K562 (cell line): ENCODE measurements around the gene CLHC1. TPM values are rescaled to one million over a fixed set of nuclear protein-coding genes. Genes with fewer than 3 reads are reported as not detected.
A peak's percentile ranks its signal among the peaks of the same experiment; 100 is the strongest.

Experiments used
- BRD4 ChIP-seq: fragments of 200-600 bp; sonication (generic); IDR thresholded peaks from 2 replicates; pipeline ENCODE4 v1.6.1; 2017; ENCODE audit warnings: inconsistent platforms
- BRF1 ChIP-seq: IDR thresholded peaks from 3 replicates; pipeline ENCODE4 v1.6.1; 2011; ENCODE audit warnings: borderline replicate concordance, mild to moderate bottlenecking; ENCODE audit not compliant: insufficient read length; ENCODE audit errors: extremely low read depth
- CHD1 ChIP-seq: fragments of 200-600 bp; sonication (generic); IDR thresholded peaks from one replicate; pipeline ENCODE4 v1.6.1; 2012; ENCODE audit warnings: mild to moderate bottlenecking, moderate library complexity, low read length, inconsistent platforms
- ETS2 ChIP-seq: IDR thresholded peaks from 2 replicates; pipeline ENCODE4 v1.6.1; 2016; ENCODE audit warnings: borderline replicate concordance, missing genetic modification characterization, mild to moderate bottlenecking, moderate library complexity, missing compliant biosample characterization; ENCODE audit not compliant: poor library complexity, severe bottlenecking
- HNRNPLL ChIP-seq: fragments of 200-400 bp; formaldehyde crosslinking; IDR thresholded peaks from 2 replicates; pipeline ENCODE4 v1.6.1; 2017; ENCODE audit warnings: low read length, low read depth, mild to moderate bottlenecking; ENCODE audit not compliant: poor library complexity, severe bottlenecking
- KDM4B ChIP-seq, 2 experiments: fragments of 450-650 bp in 1 of 2; sonication (generic) in 1 of 2; IDR thresholded peaks; 2 replicates each; pipeline ENCODE4 v1.6.1; 2016 to 2017; ENCODE audit warnings: borderline replicate concordance in 2 of 2, antibody characterized with exemption in 1 of 2, low read depth in 1 of 2, mild to moderate bottlenecking in 1 of 2
- LEF1 ChIP-seq: fragments of 450-650 bp; IDR thresholded peaks from 2 replicates; pipeline ENCODE4 v1.6.1; 2016; ENCODE audit warnings: mild to moderate bottlenecking
- MAZ ChIP-seq, 2 experiments: fragments of 450-650 bp in 1 of 2; sonication (generic) in 1 of 2; formaldehyde crosslinking; IDR thresholded peaks in 1 of 2; conservative IDR thresholded peaks in 1 of 2; 2 replicates each; pipeline versions ENCODE4 v1.4.0 to v1.5.0; 2020; ENCODE audit warnings: mild to moderate bottlenecking in 1 of 2, missing genetic modification reagents in 1 of 2
- MCM3 ChIP-seq: fragments of 450-650 bp; IDR thresholded peaks from 2 replicates; pipeline ENCODE4 v1.6.1; 2016
- NFE2 ChIP-seq: IDR thresholded peaks from 2 replicates; pipeline ENCODE4 v1.6.1; 2014; ENCODE audit warnings: antibody characterized with exemption, low read depth
- ZEB2 ChIP-seq: fragments of 450-650 bp; IDR thresholded peaks from 2 replicates; pipeline ENCODE4 v1.6.1; 2016
- ZNF253 ChIP-seq: fragments of 250-450 bp; sonication (Bioruptor Pico); conservative IDR thresholded peaks from 2 replicates; pipeline ENCODE4 v1.6.1; 2021; ENCODE audit warnings: mild to moderate bottlenecking
- ZNF79 ChIP-seq: fragments of 250-450 bp; sonication (Bioruptor Pico); IDR thresholded peaks from 2 replicates; pipeline ENCODE4 v1.4.0; 2020; ENCODE audit warnings: low read depth, mild to moderate bottlenecking, moderate library complexity
- polyA plus RNA-seq, 8 experiments: library from polyadenylated mRNA; depleted of rRNA in 4 of 8; stranded (reverse) in 5 of 8; unstranded in 3 of 8; fragments of >200 nt; fragmentation: Nextera tagmentation in 2 of 8; fragmentation: Illumina TruSeq in 1 of 8; extraction: Ambion mirVana in 2 of 8; extraction: Trizol in 1 of 8; gene quantifications; 2 replicates each; pipeline versions ENCODE4 v1.2.1 to v1.2.3, GENCODE V29; 2011 to 2014; ENCODE audit warnings: inconsistent platforms in 1 of 8, missing spikeins in 1 of 8
- total RNA-seq, 7 experiments: library from RNA; depleted of rRNA in 6 of 7; stranded (reverse); fragments of >200 nt in 6 of 7; fragmentation: Illumina TruSeq in 2 of 7; extraction: Trizol in 2 of 7; gene quantifications; 2 replicates each; pipeline versions ENCODE4 v1.2.1 to v1.2.3, GENCODE V29; 2011 to 2021; ENCODE audit warnings: low replicate concordance in 1 of 7
- TF ChIP-seq, protein P1 (sequence below): sonication (generic); IDR thresholded peaks from 2 replicates; pipeline ENCODE4 v1.6.1; 2016
- TF ChIP-seq, protein P2 (sequence below): sonication (generic); formaldehyde crosslinking; IDR thresholded peaks from 2 replicates; pipeline ENCODE4 v1.8.1; 2023; ENCODE audit warnings: mild to moderate bottlenecking, missing genetic modification reagents
- TF ChIP-seq, protein P3 (sequence below): sonication (generic); formaldehyde crosslinking; IDR thresholded peaks from 2 replicates; pipeline ENCODE4 v1.8.1; 2023; ENCODE audit warnings: mild to moderate bottlenecking, missing genetic modification reagents
- TF ChIP-seq, protein P4 (sequence below): fragments of 150-350 bp; conservative IDR thresholded peaks from 2 replicates; pipeline ENCODE4 v1.6.1; 2014; ENCODE audit warnings: low read length
- TF ChIP-seq, protein P5 (sequence below), 2 experiments: fragments of 450-650 bp in 1 of 2; sonication (generic) in 1 of 2; formaldehyde crosslinking in 1 of 2; IDR thresholded peaks in 1 of 2; conservative IDR thresholded peaks in 1 of 2; 2 replicates each; pipeline versions ENCODE4 v1.6.1 to v1.8.1; 2016 to 2023; ENCODE audit warnings: mild to moderate bottlenecking in 2 of 2, moderate library complexity in 2 of 2, inconsistent platforms in 1 of 2, missing genetic modification reagents in 1 of 2

CLHC1 gene
- total and polyA plus RNA-seq, 9 of the 15 experiments (the other 6 are each of a cell fraction or from before 2014, with no cell fraction given): 3.7 to 14.3 (median 8.6) TPM

DNA sequence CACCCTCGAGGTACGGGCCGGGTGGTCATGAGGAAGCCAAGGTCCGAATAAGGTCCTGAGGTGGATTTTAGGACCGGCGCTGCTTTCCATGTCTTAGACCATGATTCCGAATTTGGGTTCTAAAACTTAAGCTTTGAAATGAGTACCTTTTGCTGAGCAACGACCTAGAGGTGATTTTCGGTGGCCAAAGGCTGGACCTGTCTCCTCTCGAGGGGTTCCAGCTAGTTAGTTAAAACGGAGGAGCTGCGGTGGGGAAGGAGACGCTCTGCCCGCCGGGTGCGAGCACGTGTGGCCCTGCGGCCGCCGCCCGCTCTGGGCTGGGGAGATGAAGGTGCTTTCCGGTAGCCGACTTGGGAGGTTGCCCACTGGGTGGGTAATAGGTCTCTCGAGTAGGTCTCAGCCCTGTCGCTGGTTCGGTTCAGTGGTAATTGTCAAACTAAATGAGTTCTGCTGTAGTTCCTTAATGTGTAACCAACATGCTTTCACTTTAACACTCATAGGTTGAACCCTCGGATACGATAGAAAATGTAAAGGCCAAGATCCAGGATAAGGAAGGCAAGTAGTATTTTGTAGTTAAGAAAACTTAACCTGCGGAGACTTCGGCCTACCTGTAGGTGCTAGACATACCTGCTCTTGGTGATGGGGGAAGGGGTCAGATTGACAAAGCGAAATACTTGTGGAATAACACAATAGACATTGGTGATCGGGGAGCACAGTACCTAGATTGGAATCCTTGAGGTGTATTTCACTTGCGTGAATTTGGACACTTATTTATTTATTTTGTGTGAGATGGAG lies 967 bp upstream of the CLHC1 start (continued):
- TF ChIP-seq ETS2: no peak
- no peak for TF ChIP-seq HNRNPLL
- peak; percentile 10; the same call in 1 of the 2 replicates for TF ChIP-seq BRD4
- TF ChIP-seq, protein P1, sequence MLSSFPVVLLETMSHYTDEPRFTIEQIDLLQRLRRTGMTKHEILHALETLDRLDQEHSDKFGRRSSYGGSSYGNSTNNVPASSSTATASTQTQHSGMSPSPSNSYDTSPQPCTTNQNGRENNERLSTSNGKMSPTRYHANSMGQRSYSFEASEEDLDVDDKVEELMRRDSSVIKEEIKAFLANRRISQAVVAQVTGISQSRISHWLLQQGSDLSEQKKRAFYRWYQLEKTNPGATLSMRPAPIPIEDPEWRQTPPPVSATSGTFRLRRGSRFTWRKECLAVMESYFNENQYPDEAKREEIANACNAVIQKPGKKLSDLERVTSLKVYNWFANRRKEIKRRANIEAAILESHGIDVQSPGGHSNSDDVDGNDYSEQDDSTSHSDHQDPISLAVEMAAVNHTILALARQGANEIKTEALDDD: no peak
- no peak for TF ChIP-seq LEF1
- TF ChIP-seq ZNF79 (CRISPR knock-in tag): no peak
- no peak for TF ChIP-seq MCM3
- TF ChIP-seq, protein P2, sequence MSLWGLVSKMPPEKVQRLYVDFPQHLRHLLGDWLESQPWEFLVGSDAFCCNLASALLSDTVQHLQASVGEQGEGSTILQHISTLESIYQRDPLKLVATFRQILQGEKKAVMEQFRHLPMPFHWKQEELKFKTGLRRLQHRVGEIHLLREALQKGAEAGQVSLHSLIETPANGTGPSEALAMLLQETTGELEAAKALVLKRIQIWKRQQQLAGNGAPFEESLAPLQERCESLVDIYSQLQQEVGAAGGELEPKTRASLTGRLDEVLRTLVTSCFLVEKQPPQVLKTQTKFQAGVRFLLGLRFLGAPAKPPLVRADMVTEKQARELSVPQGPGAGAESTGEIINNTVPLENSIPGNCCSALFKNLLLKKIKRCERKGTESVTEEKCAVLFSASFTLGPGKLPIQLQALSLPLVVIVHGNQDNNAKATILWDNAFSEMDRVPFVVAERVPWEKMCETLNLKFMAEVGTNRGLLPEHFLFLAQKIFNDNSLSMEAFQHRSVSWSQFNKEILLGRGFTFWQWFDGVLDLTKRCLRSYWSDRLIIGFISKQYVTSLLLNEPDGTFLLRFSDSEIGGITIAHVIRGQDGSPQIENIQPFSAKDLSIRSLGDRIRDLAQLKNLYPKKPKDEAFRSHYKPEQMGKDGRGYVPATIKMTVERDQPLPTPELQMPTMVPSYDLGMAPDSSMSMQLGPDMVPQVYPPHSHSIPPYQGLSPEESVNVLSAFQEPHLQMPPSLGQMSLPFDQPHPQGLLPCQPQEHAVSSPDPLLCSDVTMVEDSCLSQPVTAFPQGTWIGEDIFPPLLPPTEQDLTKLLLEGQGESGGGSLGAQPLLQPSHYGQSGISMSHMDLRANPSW: peak; percentile 44; the same call in 1 of the 2 replicates
- TF ChIP-seq NFE2: no peak
- TF ChIP-seq MAZ (CRISPR knock-in tag; conservative IDR thresholded peaks at IDR 0.05 in 1 of 2, IDR thresholded peaks at IDR 0.05 in 1 of 2): peak in 1 of 2 experiments; percentile 11; a peak in 1 of 4 replicates
- TF ChIP-seq KDM4B (IDR thresholded peaks at IDR 0.05; ENCODE audit: borderline replicate concordance in 2 of 2, low read depth in 1 of 2): no peak
- TF ChIP-seq CHD1: peak; percentile 99
- TF ChIP-seq ZNF253 (CRISPR knock-in tag): no peak
- TF ChIP-seq, protein P3, sequence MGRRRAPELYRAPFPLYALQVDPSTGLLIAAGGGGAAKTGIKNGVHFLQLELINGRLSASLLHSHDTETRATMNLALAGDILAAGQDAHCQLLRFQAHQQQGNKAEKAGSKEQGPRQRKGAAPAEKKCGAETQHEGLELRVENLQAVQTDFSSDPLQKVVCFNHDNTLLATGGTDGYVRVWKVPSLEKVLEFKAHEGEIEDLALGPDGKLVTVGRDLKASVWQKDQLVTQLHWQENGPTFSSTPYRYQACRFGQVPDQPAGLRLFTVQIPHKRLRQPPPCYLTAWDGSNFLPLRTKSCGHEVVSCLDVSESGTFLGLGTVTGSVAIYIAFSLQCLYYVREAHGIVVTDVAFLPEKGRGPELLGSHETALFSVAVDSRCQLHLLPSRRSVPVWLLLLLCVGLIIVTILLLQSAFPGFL (CRISPR knock-in tag): no peak
- TF ChIP-seq ZEB2: no peak
- TF ChIP-seq, protein P4, sequence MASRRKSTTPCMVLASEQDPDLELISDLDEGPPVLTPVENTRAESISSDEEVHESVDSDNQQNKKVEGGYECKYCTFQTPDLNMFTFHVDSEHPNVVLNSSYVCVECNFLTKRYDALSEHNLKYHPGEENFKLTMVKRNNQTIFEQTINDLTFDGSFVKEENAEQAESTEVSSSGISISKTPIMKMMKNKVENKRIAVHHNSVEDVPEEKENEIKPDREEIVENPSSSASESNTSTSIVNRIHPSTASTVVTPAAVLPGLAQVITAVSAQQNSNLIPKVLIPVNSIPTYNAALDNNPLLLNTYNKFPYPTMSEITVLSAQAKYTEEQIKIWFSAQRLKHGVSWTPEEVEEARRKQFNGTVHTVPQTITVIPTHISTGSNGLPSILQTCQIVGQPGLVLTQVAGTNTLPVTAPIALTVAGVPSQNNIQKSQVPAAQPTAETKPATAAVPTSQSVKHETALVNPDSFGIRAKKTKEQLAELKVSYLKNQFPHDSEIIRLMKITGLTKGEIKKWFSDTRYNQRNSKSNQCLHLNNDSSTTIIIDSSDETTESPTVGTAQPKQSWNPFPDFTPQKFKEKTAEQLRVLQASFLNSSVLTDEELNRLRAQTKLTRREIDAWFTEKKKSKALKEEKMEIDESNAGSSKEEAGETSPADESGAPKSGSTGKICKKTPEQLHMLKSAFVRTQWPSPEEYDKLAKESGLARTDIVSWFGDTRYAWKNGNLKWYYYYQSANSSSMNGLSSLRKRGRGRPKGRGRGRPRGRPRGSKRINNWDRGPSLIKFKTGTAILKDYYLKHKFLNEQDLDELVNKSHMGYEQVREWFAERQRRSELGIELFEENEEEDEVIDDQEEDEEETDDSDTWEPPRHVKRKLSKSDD: no peak
- TF ChIP-seq BRF1: no peak
- TF ChIP-seq, protein P5, sequence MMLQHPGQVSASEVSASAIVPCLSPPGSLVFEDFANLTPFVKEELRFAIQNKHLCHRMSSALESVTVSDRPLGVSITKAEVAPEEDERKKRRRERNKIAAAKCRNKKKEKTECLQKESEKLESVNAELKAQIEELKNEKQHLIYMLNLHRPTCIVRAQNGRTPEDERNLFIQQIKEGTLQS (IDR thresholded peaks at IDR 0.05): no peak
- TF ChIP-seq, protein P5 (CRISPR knock-in tag; conservative IDR thresholded peaks at IDR 0.05): peak; percentile 12; the same call in 1 of the 2 replicates
